Breast epithelium (tissue), 3 donors: Measurements from ENCODE around the gene ZFX.

Experiments used
- CTCF ChIP-seq, 3 donors: fragments of 450-650 bp; IDR thresholded peaks; one replicate each; pipeline ENCODE4 v1.5.1; 2016 to 2017; ENCODE audit warnings: antibody characterized with exemption in 3 of 3, mild to moderate bottlenecking in 3 of 3, moderate library complexity in 3 of 3
- POLR2A ChIP-seq: fragments of 450-650 bp; IDR thresholded peaks from one replicate; pipeline ENCODE4 v1.6.1; 2016; ENCODE audit warnings: antibody characterized with exemption, mild to moderate bottlenecking, moderate library complexity
- POLR2AphosphoS5 ChIP-seq, 3 donors: sonication (generic); formaldehyde crosslinking; IDR thresholded peaks; one replicate each; pipeline ENCODE4 v1.6.1; 2017; ENCODE audit warnings: antibody characterized with exemption in 3 of 3

DNA sequence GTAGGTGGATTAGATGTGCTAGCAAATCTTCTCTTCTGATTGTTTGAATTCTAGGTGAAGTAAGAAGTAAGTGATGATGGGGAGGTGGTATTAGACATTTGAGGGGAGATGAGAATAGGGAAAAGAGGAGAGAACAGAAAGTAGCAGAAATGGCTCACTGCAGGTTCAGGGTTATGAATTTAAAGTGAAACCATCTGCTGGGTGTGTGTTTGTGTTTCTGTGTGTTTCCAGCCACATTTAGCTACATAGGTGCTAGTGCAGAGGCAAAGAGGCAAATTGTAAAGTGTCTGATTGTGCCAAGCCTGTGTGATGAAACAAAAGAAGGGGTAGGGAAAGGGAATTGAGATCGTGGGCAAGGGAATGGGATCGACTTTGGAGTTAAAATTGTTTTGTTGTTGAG, 50.6 kb downstream of the ZFX start:
- TF ChIP-seq POLR2AphosphoS5 (IDR thresholded peaks at IDR 0.05) (no peak), POLR2A (no peak), CTCF (IDR thresholded peaks at IDR 0.05) (no peak)
